Ishikawa (cell line): ENCODE measurements around the gene CDH13.

ENCODE experiments used
- CEBPB ChIP-seq: IDR thresholded peaks from 2 replicates; pipeline ENCODE4 v1.6.1; 2012
- CREB1 ChIP-seq: IDR thresholded peaks from 2 replicates; pipeline ENCODE4 v1.6.1; 2012; ENCODE audit warnings: low read depth
- EGR1 ChIP-seq: IDR thresholded peaks from 2 replicates; pipeline ENCODE4 v1.6.1; 2012
- EP300 ChIP-seq: IDR thresholded peaks from 2 replicates; pipeline ENCODE4 v1.6.1; 2012; ENCODE audit warnings: borderline replicate concordance
- FOXM1 ChIP-seq: IDR thresholded peaks from 2 replicates; pipeline ENCODE4 v1.6.1; 2012; ENCODE audit warnings: low read depth, borderline replicate concordance
- MAX ChIP-seq: IDR thresholded peaks from 2 replicates; pipeline ENCODE4 v1.6.1; 2012
- NFIC ChIP-seq: IDR thresholded peaks from 2 replicates; pipeline ENCODE4 v1.6.1; 2012
- RAD21 ChIP-seq: IDR thresholded peaks from 2 replicates; pipeline ENCODE4 v1.6.1; 2012; ENCODE audit warnings: low read depth
- REST ChIP-seq: IDR thresholded peaks from 2 replicates; pipeline ENCODE4 v1.6.1; 2012; ENCODE audit warnings: low read depth, mild to moderate bottlenecking
- TAF1 ChIP-seq: IDR thresholded peaks from 2 replicates; pipeline ENCODE4 v1.6.1; 2012; ENCODE audit warnings: low read depth, mild to moderate bottlenecking
- TCF12 ChIP-seq: IDR thresholded peaks from 2 replicates; pipeline ENCODE4 v1.6.1; 2012; ENCODE audit warnings: low read depth
- TEAD4 ChIP-seq: IDR thresholded peaks from 2 replicates; pipeline ENCODE4 v1.6.1; 2012
- USF1 ChIP-seq: IDR thresholded peaks from 2 replicates; pipeline ENCODE4 v1.6.1; 2012
- YY1 ChIP-seq: IDR thresholded peaks from 2 replicates; pipeline ENCODE4 v1.6.1; 2012; ENCODE audit warnings: low read depth
- ZBTB7A ChIP-seq: IDR thresholded peaks from 2 replicates; pipeline ENCODE4 v1.6.1; 2012; ENCODE audit warnings: low read depth

CDH13 gene

GRCh38 chr16:82701442-82701955 is 74.7 kb downstream of the CDH13 start:
- TF ChIP-seq TCF12: no peak
- no peak for TF ChIP-seq NFIC
- TF ChIP-seq EP300: no peak
- TF ChIP-seq YY1: no peak
- no peak for TF ChIP-seq FOXM1
- no peak for TF ChIP-seq TAF1
- TF ChIP-seq CEBPB: no peak

- TF ChIP-seq YY1: no peak
Observed at GRCh38 chr16:82703161-82703560, 76.4 kb downstream of the CDH13 start.

- TF ChIP-seq NFIC (no peak), CREB1 (no peak), REST (no peak; the same call in 1 of the 2 replicates), CEBPB (no peak), TEAD4 (no peak), EGR1 (no peak)
Observed at GRCh38 chr16:82703871-82704768, 77.4 kb downstream of the CDH13 start.

GRCh38 chr16:82709987-82710386 is 83.2 kb downstream of the CDH13 start:
- TF ChIP-seq EGR1 (no peak), FOXM1 (no peak), USF1 (no peak), REST (no peak), TAF1 (no peak), EP300 (no peak), NFIC (no peak), CREB1 (no peak), ZBTB7A (no peak), TEAD4 (no peak), MAX (no peak), RAD21 (no peak), CEBPB (no peak), YY1 (no peak), TCF12 (no peak)

- no peak for TF ChIP-seq FOXM1
- TF ChIP-seq TCF12: no peak
Observed at GRCh38 chr16:82713778-82714177, 87.0 kb downstream of the CDH13 start.

GRCh38 chr16:82715160-82715559 is 88.4 kb downstream of the CDH13 start:
- TF ChIP-seq USF1 (no peak), NFIC (no peak), TCF12 (no peak)

GRCh38 chr16:82715833-82716232 is 89.1 kb downstream of the CDH13 start:
- no peak for TF ChIP-seq ZBTB7A
- no peak for TF ChIP-seq USF1
- TF ChIP-seq RAD21: no peak
- no peak for TF ChIP-seq TCF12
- no peak for TF ChIP-seq FOXM1
- TF ChIP-seq YY1: no peak
- TF ChIP-seq MAX: no peak
- TF ChIP-seq EP300: no peak
- TF ChIP-seq CEBPB: no peak
- no peak for TF ChIP-seq CREB1
- TF ChIP-seq REST: no peak
- no peak for TF ChIP-seq NFIC
- no peak for TF ChIP-seq TAF1
- no peak for TF ChIP-seq EGR1
- no peak for TF ChIP-seq TEAD4
